Esophagus squamous epithelium (tissue), 5 donors: ENCODE measurements around the gene SLC25A29. TPM values are rescaled to one million over a fixed set of nuclear protein-coding genes. Genes with fewer than 3 reads are reported as not detected.
A peak's percentile ranks its signal among the peaks of the same experiment; 100 is the strongest.

Experiments used
- DNase-seq: peaks from one replicate; lab custom pipeline; 2025; lab: John Stamatoyannopoulos, UW
- H3K27ac ChIP-seq, 4 donors: fragments of 200-600 bp; sonication (generic); one replicate each; pipeline ENCODE4 v1.5.1; 2016 to 2019; ENCODE audit warnings: mild to moderate bottlenecking in 1 of 4
- H3K27me3 ChIP-seq, 4 donors: fragments of 200-600 bp; sonication (generic); 1 replicate in 3 of 4; 2 replicates in 1 of 4; pipeline versions ENCODE4 v1.5.1 to v1.6.0; 2017 to 2021; ENCODE audit warnings: antibody characterized with exemption in 1 of 4
- H3K36me3 ChIP-seq, 3 donors: fragments of 200-600 bp; sonication (generic); one replicate each; pipeline ENCODE4 v1.5.1; 2016 to 2019
- H3K4me1 ChIP-seq, 3 donors: fragments of 200-600 bp; sonication (generic); one replicate each; pipeline ENCODE4 v1.5.1; 2017 to 2019
- H3K4me3 ChIP-seq, 4 donors: fragments of 200-600 bp; sonication (generic); 1 replicate in 3 of 4; 2 replicates in 1 of 4; pipeline ENCODE4 v1.5.1; 2016 to 2019; ENCODE audit warnings: mild to moderate bottlenecking in 2 of 4, moderate library complexity in 1 of 4
- H3K9me3 ChIP-seq, 3 donors: fragments of 200-600 bp; sonication (generic); one replicate each; pipeline ENCODE4 v1.5.1; 2016 to 2019
- POLR2A ChIP-seq, 4 donors: fragments of 450-650 bp; IDR thresholded peaks; one replicate each; pipeline ENCODE4 v1.6.1; 2017; ENCODE audit warnings: antibody characterized with exemption in 4 of 4, mild to moderate bottlenecking in 4 of 4, moderate library complexity in 3 of 4
- WGBS, 2 donors: methylation state at CpG; one replicate each; pipeline ENCODE4 v1.1.5; 2018; 5-methylcytosine and 5-hydroxymethylcytosine counted together
- intact Hi-C: fragments of 100-400 bp; cut with DNase I; formaldehyde crosslinking; loops from one replicate; pipeline ENCODE4 v1.15.0; 2022
- total RNA-seq, 4 donors: library from RNA; depleted of rRNA; stranded (reverse); fragments of >200 nt; gene quantifications; one replicate each; pipeline ENCODE4 v1.1.0, GENCODE V29; 2016
- TF ChIP-seq, protein P1 (sequence below), 6 experiments: fragments of 450-650 bp in 4 of 6; fragments of 200-600 bp in 2 of 6; sonication (generic) in 2 of 6; IDR thresholded peaks; one replicate each; pipeline ENCODE4 v1.5.1; 2016 to 2019; ENCODE audit warnings: antibody characterized with exemption in 6 of 6, mild to moderate bottlenecking in 4 of 6, moderate library complexity in 4 of 6
- donor health status: DM: yes; HTN: yes; CAD: no.

Gene SLC25A29
- total RNA-seq, 4 donors from 2014 or later = 23.3 to 64.3 (median 55.6) TPM

DNA sequence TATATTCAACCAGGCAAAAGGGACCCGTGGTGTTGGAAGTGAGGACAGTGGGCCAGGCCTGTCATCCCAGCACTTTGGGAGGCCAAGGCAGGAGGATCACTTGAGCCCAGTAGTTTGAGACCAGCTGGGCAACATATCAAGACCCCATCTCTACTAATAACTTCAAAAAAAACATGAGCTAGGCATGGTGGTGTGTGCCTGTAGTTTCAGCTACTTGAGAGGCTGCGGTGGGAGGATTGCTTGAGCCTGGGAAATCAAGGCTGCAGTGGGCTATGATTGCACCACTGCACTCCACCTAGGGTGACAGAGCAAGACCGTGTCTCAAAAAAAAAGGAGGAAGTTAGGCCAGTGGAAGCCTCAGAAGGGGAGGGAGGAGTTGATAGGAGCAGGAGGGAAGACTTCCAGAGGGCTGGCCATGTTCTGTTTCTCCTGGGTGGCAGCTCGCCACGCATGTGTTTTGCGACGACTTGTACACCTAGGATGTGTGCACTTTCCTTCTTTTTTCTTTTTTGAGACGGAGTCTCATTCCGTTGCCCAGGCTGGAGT, 10.1 kb downstream of the SLC25A29 start:
- DNase-seq = no peak
- intact Hi-C loops = no loop called here
- Histone ChIP-seq H3K36me3 (peaks cover 3 to 56% (median 17%) of the 10 kb centered on the region in 3 donors), H3K4me1 (peaks cover 15 to 36% (median 19%) of the 10 kb centered on the region in 3 donors), H3K27ac (peak overlapping the region in 1 of 4 donors; percentile 74), H3K27me3 (no peaks in the 10 kb centered on the region), H3K4me3 (no peak overlapping the region), H3K9me3 (no peaks in the 10 kb centered on the region)
- WGBS, 2 donors = 70 to 73% methylated on average over 7 to 9 of the region's 9 CpGs
- TF ChIP-seq, protein P1, sequence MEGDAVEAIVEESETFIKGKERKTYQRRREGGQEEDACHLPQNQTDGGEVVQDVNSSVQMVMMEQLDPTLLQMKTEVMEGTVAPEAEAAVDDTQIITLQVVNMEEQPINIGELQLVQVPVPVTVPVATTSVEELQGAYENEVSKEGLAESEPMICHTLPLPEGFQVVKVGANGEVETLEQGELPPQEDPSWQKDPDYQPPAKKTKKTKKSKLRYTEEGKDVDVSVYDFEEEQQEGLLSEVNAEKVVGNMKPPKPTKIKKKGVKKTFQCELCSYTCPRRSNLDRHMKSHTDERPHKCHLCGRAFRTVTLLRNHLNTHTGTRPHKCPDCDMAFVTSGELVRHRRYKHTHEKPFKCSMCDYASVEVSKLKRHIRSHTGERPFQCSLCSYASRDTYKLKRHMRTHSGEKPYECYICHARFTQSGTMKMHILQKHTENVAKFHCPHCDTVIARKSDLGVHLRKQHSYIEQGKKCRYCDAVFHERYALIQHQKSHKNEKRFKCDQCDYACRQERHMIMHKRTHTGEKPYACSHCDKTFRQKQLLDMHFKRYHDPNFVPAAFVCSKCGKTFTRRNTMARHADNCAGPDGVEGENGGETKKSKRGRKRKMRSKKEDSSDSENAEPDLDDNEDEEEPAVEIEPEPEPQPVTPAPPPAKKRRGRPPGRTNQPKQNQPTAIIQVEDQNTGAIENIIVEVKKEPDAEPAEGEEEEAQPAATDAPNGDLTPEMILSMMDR (IDR thresholded peaks at IDR 0.05) = no peak
- no peak for TF ChIP-seq POLR2A (IDR thresholded peaks at IDR 0.05)

DNA sequence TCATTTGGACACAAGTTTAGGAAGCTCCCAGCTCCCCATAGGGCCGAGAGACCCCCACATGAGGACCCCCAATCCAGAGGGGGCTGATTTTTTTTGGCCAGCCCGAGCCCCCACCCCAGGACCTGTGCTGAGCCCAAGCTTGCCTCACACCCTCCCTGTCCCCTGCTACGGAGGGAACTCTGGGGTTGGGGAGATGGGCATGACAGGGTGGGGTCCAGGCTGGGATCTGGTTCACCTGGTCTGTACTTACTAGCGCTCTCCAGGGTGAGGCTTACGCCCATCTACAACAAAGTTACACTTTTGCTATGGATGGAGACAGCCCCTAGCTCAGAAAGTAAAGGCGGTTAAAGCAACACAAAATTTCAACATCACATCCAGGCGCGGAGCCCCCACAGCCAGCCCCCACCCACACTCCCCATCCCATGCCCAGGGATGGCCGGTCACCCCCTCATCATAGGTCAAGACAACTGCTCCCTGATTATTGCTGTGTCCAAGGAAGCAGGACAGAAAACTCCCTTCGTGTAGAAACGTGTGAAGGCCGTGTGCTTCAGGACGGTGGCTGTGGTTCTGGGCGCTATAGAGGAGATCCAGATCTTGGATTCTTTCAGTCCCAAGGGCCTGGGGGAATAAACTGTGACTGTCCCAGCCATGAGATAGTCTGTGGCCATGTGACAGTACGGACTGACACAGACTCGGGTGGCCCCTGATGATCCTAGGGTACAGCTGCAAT, 10.7 kb downstream of the SLC25A29 start:
- Histone ChIP-seq H3K27me3 (no peaks in the 10 kb centered on the region), H3K4me3 (no peak overlapping the region), H3K9me3 (no peaks in the 10 kb centered on the region), H3K27ac (no peak overlapping the region), H3K4me1 (peaks cover 15 to 39% (median 19%) of the 10 kb centered on the region in 3 donors), H3K36me3 (peaks cover 6 to 63% (median 23%) of the 10 kb centered on the region in 3 donors)
- intact Hi-C loops = no loop called here
- TF ChIP-seq, protein P1 (IDR thresholded peaks at IDR 0.05) = no peak
- TF ChIP-seq POLR2A (IDR thresholded peaks at IDR 0.05) = no peak
- no peak for DNase-seq
- 92 to 95% methylated on average over 5 to 10 of the region's 16 CpGs for WGBS, 2 donors

DNA sequence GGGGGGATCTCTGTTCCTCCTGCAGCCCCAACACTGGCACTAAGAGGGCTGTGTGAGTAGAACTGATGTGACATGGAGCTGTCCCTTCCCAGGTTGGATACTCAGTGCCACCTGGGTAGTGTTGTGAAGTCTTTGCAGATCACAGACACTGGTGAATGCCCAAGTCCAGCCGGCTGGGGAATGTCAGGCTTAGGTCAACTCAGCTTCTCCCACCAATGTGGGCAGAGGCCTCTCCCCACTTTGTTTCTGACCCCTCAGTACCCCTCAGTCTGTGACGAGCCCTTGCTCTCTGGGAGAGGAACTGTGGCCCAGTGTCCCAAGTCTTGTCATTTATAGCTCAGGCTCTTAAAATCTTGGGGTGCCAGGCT, 11.3 kb downstream of the SLC25A29 start:
- H3K27ac ChIP-seq = no peak overlapping the region
- H3K27me3 ChIP-seq = no peaks in the 10 kb centered on the region
- peaks cover 6 to 69% (median 25%) of the 10 kb centered on the region in 3 donors for H3K36me3 ChIP-seq
- intact Hi-C loops = no loop called here
- no peak overlapping the region for H3K4me3 ChIP-seq
- H3K9me3 ChIP-seq = no peaks in the 10 kb centered on the region
- no peak for TF ChIP-seq POLR2A (IDR thresholded peaks at IDR 0.05)
- TF ChIP-seq, protein P1 (IDR thresholded peaks at IDR 0.05) = no peak
- DNase-seq = no peak
- 100% methylated on average over 2 of the region's 2 CpGs; no CpG with 5 or more reads in 1 of the 2 donors for WGBS, 2 donors
- H3K4me1 ChIP-seq = peaks cover 15 to 45% (median 19%) of the 10 kb centered on the region in 3 donors

DNA sequence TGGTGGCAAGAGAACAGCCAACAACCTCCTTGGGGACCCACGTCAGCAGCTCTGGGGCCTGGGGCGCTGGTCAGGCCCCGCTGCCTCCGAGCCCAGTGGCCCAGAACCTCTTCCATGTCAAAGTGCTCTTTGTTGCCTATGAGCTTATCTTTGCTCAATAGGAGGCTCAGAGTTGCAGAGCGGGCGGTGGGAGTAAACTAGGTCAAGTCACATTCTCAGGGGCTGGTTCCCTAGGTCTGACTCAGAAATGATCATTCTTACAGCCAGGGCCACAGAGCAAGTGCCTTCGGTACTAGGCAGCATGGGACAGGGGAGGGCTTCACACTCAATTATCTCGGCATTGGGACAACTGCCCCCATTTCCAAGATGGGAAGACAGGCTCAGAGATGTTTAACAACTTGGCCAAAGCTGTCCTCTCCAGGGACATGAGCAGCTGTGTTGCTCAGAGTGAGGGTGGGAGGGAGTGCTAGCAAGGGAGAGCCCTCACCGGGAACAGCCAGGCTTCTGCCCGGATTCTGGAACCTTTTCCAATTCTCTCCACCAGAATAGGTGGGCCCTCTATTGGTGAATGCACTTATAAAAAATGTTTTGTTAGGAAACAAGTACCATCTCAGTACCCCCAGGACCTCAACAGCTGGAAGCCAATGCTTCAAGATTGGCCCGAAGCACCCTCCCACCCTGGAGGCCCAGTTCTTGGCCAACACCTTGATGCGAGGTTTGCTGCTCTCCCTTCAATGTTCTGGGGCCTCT, 11.9 kb downstream of the SLC25A29 start:
- Histone ChIP-seq H3K36me3 (peaks cover 6 to 74% (median 25%) of the 10 kb centered on the region in 3 donors), H3K27ac (peak overlapping the region in 1 of 4 donors; percentile 23), H3K9me3 (no peaks in the 10 kb centered on the region), H3K27me3 (no peaks in the 10 kb centered on the region), H3K4me1 (peaks cover 15 to 46% (median 19%) of the 10 kb centered on the region in 3 donors), H3K4me3 (no peak overlapping the region)
- intact Hi-C loops = no loop called here
- TF ChIP-seq, protein P1 (IDR thresholded peaks at IDR 0.05) = no peak
- no peak for TF ChIP-seq POLR2A (IDR thresholded peaks at IDR 0.05)
- no peak for DNase-seq
- WGBS, 2 donors = 71 to 91% methylated on average over 7 to 8 of the region's 12 CpGs
